Measurements from ENCODE around the gene CNTN5.

The CNTN5 gene

GRCh38 chr11:99349151-99349673, 328.5 kb downstream of the CNTN5 start:
- 98% methylated on average over 4 of the region's 5 CpGs for WGBS
- H3K27me3 ChIP-seq (ENCODE audit: control insufficient read depth in 1 of 2, insufficient read depth in 1 of 2, low read length in 2 of 2) = no peaks in the 10 kb centered on the region
- no peaks in the 10 kb centered on the region for H3K4me1 ChIP-seq (ENCODE audit: control insufficient read depth, insufficient read depth, low read depth, low read length)

GRCh38 chr11:99351624-99352023, 330.9 kb downstream of the CNTN5 start:
- H3K4me3 ChIP-seq (ENCODE audit: insufficient read depth in 1 of 2, low read depth in 1 of 2, low read length in 2 of 2) = no peak overlapping the region
- H3K79me1 ChIP-seq (replicated peaks; ENCODE audit: low read length, poor library complexity, severe bottlenecking) = no peaks in the 10 kb centered on the region
- H3K27me3 ChIP-seq (ENCODE audit: control insufficient read depth in 1 of 2, insufficient read depth in 1 of 2, low read length in 2 of 2) = no peaks in the 10 kb centered on the region
- no peak overlapping the region for H3K18ac ChIP-seq (ENCODE audit: low read depth in 1 of 2, low read length in 2 of 2)
- no peak overlapping the region for H3K27ac ChIP-seq (ENCODE audit: low read length, poor library complexity, severe bottlenecking)
- no peak overlapping the region for H2AK5ac ChIP-seq (ENCODE audit: low read length, severe bottlenecking)
- H3K9me3 ChIP-seq (ENCODE audit: control insufficient read depth, low read length) = no peaks in the 10 kb centered on the region
- no peak overlapping the region for H3K23ac ChIP-seq (ENCODE audit: low read length in 2 of 2)
- DNase-seq = no peak
- H4K8ac ChIP-seq (ENCODE audit: low read length) = no peak overlapping the region
- H3K4me2 ChIP-seq (ENCODE audit: low read length, poor library complexity, severe bottlenecking) = no peak overlapping the region
- no peak overlapping the region for H3K9ac ChIP-seq (ENCODE audit: low read length)
- no peaks in the 10 kb centered on the region for H3K36me3 ChIP-seq (ENCODE audit: control insufficient read depth in 1 of 2, insufficient read depth in 2 of 2, low read depth in 1 of 2, low read length in 2 of 2)
- no peaks in the 10 kb centered on the region for H3K4me1 ChIP-seq (ENCODE audit: control insufficient read depth, insufficient read depth, low read depth, low read length)
- no peak overlapping the region for H3K14ac ChIP-seq (ENCODE audit: low read length in 2 of 2)
- H3K4ac ChIP-seq (ENCODE audit: low read depth in 1 of 2, low read length in 2 of 2) = no peak overlapping the region
- no peak overlapping the region for H2BK15ac ChIP-seq (ENCODE audit: low read depth, poor library complexity, severe bottlenecking)
- no CpG with 5 or more reads among the region's 1 CpG for WGBS
- no peak overlapping the region for H2BK5ac ChIP-seq (ENCODE audit: low read depth, low read length, poor library complexity, severe bottlenecking)
- H2BK12ac ChIP-seq (ENCODE audit: low read length in 2 of 2) = no peak overlapping the region
- H2AFZ ChIP-seq (ENCODE audit: low read depth, low read length) = no peak overlapping the region
- no peak overlapping the region for H4K91ac ChIP-seq (ENCODE audit: low read length)
- H2BK120ac ChIP-seq (ENCODE audit: low read depth, low read length) = no peak overlapping the region

More at GRCh38 chr11:99349151-99349673, 328.5 kb downstream of the CNTN5 start:
- no peak overlapping the region for H2AFZ ChIP-seq (ENCODE audit: low read depth, low read length)
- no peak overlapping the region for H3K4ac ChIP-seq (ENCODE audit: low read depth in 1 of 2, low read length in 2 of 2)
- no peaks in the 10 kb centered on the region for H3K79me1 ChIP-seq (replicated peaks; ENCODE audit: low read length, poor library complexity, severe bottlenecking)
- H4K8ac ChIP-seq (ENCODE audit: low read length) = no peak overlapping the region
- no peak overlapping the region for H3K27ac ChIP-seq (ENCODE audit: low read length, poor library complexity, severe bottlenecking)
- H3K18ac ChIP-seq (ENCODE audit: low read depth in 1 of 2, low read length in 2 of 2) = no peak overlapping the region
- no peak overlapping the region for H3K9ac ChIP-seq (ENCODE audit: low read length)
- no peak overlapping the region for H3K4me3 ChIP-seq (ENCODE audit: insufficient read depth in 1 of 2, low read depth in 1 of 2, low read length in 2 of 2)
- no peak overlapping the region for H3K14ac ChIP-seq (ENCODE audit: low read length in 2 of 2)
- no peak overlapping the region for H4K91ac ChIP-seq (ENCODE audit: low read length)
- no peaks in the 10 kb centered on the region for H3K9me3 ChIP-seq (ENCODE audit: control insufficient read depth, low read length)
- DNase-seq = no peak
- H2BK5ac ChIP-seq (ENCODE audit: low read depth, low read length, poor library complexity, severe bottlenecking) = no peak overlapping the region
- H3K23ac ChIP-seq (ENCODE audit: low read length in 2 of 2) = no peak overlapping the region
- no peak overlapping the region for H2AK5ac ChIP-seq (ENCODE audit: low read length, severe bottlenecking)
- H2BK12ac ChIP-seq (ENCODE audit: low read length in 2 of 2) = no peak overlapping the region
- no peak overlapping the region for H2BK15ac ChIP-seq (ENCODE audit: low read depth, poor library complexity, severe bottlenecking)
- H3K4me2 ChIP-seq (ENCODE audit: low read length, poor library complexity, severe bottlenecking) = no peak overlapping the region
- no peaks in the 10 kb centered on the region for H3K36me3 ChIP-seq (ENCODE audit: control insufficient read depth in 1 of 2, insufficient read depth in 2 of 2, low read depth in 1 of 2, low read length in 2 of 2)
- no peak overlapping the region for H2BK120ac ChIP-seq (ENCODE audit: low read depth, low read length)

- Histone ChIP-seq H2BK15ac (ENCODE audit: low read depth, poor library complexity, severe bottlenecking) (no peak overlapping the region), H4K91ac (ENCODE audit: low read length) (no peak overlapping the region), H2BK5ac (ENCODE audit: low read depth, low read length, poor library complexity, severe bottlenecking) (no peak overlapping the region), H3K4me2 (ENCODE audit: low read length, poor library complexity, severe bottlenecking) (no peak overlapping the region), H2BK12ac (ENCODE audit: low read length in 2 of 2) (no peak overlapping the region), H3K4me1 (ENCODE audit: control insufficient read depth, insufficient read depth, low read depth, low read length) (no peaks in the 10 kb centered on the region), H3K14ac (ENCODE audit: low read length in 2 of 2) (no peak overlapping the region), H3K9ac (ENCODE audit: low read length) (no peak overlapping the region), H2BK120ac (ENCODE audit: low read depth, low read length) (no peak overlapping the region), H3K4me3 (ENCODE audit: insufficient read depth in 1 of 2, low read depth in 1 of 2, low read length in 2 of 2) (no peak overlapping the region), H2AFZ (ENCODE audit: low read depth, low read length) (no peak overlapping the region), H3K23ac (ENCODE audit: low read length in 2 of 2) (no peak overlapping the region), H3K36me3 (ENCODE audit: control insufficient read depth in 1 of 2, insufficient read depth in 2 of 2, low read depth in 1 of 2, low read length in 2 of 2) (no peaks in the 10 kb centered on the region), H3K27me3 (ENCODE audit: control insufficient read depth in 1 of 2, insufficient read depth in 1 of 2, low read length in 2 of 2) (no peaks in the 10 kb centered on the region), H3K27ac (ENCODE audit: low read length, poor library complexity, severe bottlenecking) (no peak overlapping the region), H3K79me1 (replicated peaks; ENCODE audit: low read length, poor library complexity, severe bottlenecking) (no peaks in the 10 kb centered on the region), H3K18ac (ENCODE audit: low read depth in 1 of 2, low read length in 2 of 2) (no peak overlapping the region), H4K8ac (ENCODE audit: low read length) (no peak overlapping the region), H2AK5ac (ENCODE audit: low read length, severe bottlenecking) (no peak overlapping the region), H3K9me3 (ENCODE audit: control insufficient read depth, low read length) (no peaks in the 10 kb centered on the region), H3K4ac (ENCODE audit: low read depth in 1 of 2, low read length in 2 of 2) (no peak overlapping the region)
- WGBS = 91% methylated on average over 5 of the region's 5 CpGs
- DNase-seq = no peak
Observed at GRCh38 chr11:99352642-99353041, 331.9 kb downstream of the CNTN5 start.

GRCh38 chr11:99366546-99366945, 345.8 kb downstream of the CNTN5 start:
- DNase-seq = no peak

More at GRCh38 chr11:99366546-99366945, 345.8 kb downstream of the CNTN5 start:
- H2BK5ac ChIP-seq (ENCODE audit: low read depth, low read length, poor library complexity, severe bottlenecking) = no peak overlapping the region
- no peak overlapping the region for H3K14ac ChIP-seq (ENCODE audit: low read length in 2 of 2)
- no peak overlapping the region for H2BK120ac ChIP-seq (ENCODE audit: low read depth, low read length)
- H3K79me1 ChIP-seq (replicated peaks; ENCODE audit: low read length, poor library complexity, severe bottlenecking) = no peaks in the 10 kb centered on the region
- H3K4me2 ChIP-seq (ENCODE audit: low read length, poor library complexity, severe bottlenecking) = no peak overlapping the region
- H4K91ac ChIP-seq (ENCODE audit: low read length) = no peak overlapping the region
- H3K4me3 ChIP-seq (ENCODE audit: insufficient read depth in 1 of 2, low read depth in 1 of 2, low read length in 2 of 2) = no peak overlapping the region
- no peak overlapping the region for H3K4ac ChIP-seq (ENCODE audit: low read depth in 1 of 2, low read length in 2 of 2)
- H3K9ac ChIP-seq (ENCODE audit: low read length) = no peak overlapping the region
- no peak overlapping the region for H2BK15ac ChIP-seq (ENCODE audit: low read depth, poor library complexity, severe bottlenecking)
- H4K8ac ChIP-seq (ENCODE audit: low read length) = no peak overlapping the region
- no peaks in the 10 kb centered on the region for H3K27me3 ChIP-seq (ENCODE audit: control insufficient read depth in 1 of 2, insufficient read depth in 1 of 2, low read length in 2 of 2)
- no peaks in the 10 kb centered on the region for H3K9me3 ChIP-seq (ENCODE audit: control insufficient read depth, low read length)
- no peaks in the 10 kb centered on the region for H3K4me1 ChIP-seq (ENCODE audit: control insufficient read depth, insufficient read depth, low read depth, low read length)
- H3K18ac ChIP-seq (ENCODE audit: low read depth in 1 of 2, low read length in 2 of 2) = no peak overlapping the region
- H2AFZ ChIP-seq (ENCODE audit: low read depth, low read length) = no peak overlapping the region
- no peaks in the 10 kb centered on the region for H3K36me3 ChIP-seq (ENCODE audit: control insufficient read depth in 1 of 2, insufficient read depth in 2 of 2, low read depth in 1 of 2, low read length in 2 of 2)
- H2AK5ac ChIP-seq (ENCODE audit: low read length, severe bottlenecking) = no peak overlapping the region
- H2BK12ac ChIP-seq (ENCODE audit: low read length in 2 of 2) = no peak overlapping the region
- no peak overlapping the region for H3K23ac ChIP-seq (ENCODE audit: low read length in 2 of 2)
- H3K27ac ChIP-seq (ENCODE audit: low read length, poor library complexity, severe bottlenecking) = no peak overlapping the region
- WGBS = 92% methylated on average over 7 of the region's 7 CpGs

Data from mesenchymal stem cell (in vitro differentiated cells and primary cell).